ENCODE data around the gene ZNF70.

The ZNF70 gene

GRCh38 chr22:23750714-23751440, at the start of gene ZNF70:
ZNF70 (minus strand) TSS chr22:23751112; CDS start chr22:23745140, 5,972 bp downstream.
- DNase-seq (ENCODE audit: low spot score) = peak; percentile 56

GRCh38 chr22:23796461-23796860, 45.5 kb upstream of the ZNF70 start:
- DNase-seq (ENCODE audit: low spot score) = no peak

- no peak for DNase-seq (ENCODE audit: low spot score)
These were observed 42.4 kb upstream of the ZNF70 start for GRCh38 chr22:23793326-23793725.

- no peak for DNase-seq (ENCODE audit: low spot score)
These were observed 41.1 kb upstream of the ZNF70 start for GRCh38 chr22:23791738-23792645.

- DNase-seq (ENCODE audit: low spot score) = no peak
These were observed 40.2 kb upstream of the ZNF70 start for GRCh38 chr22:23790819-23791737.

GRCh38 chr22:23789638-23790037, 38.7 kb upstream of the ZNF70 start:
- peak; percentile 51 for DNase-seq (ENCODE audit: low spot score)

GRCh38 chr22:23789121-23789520, 38.2 kb upstream of the ZNF70 start:
- DNase-seq (ENCODE audit: low spot score) = no peak

GRCh38 chr22:23787910-23788309, 37.0 kb upstream of the ZNF70 start:
- no peak for DNase-seq (ENCODE audit: low spot score)

- DNase-seq (ENCODE audit: low spot score) = no peak
These were observed 36.6 kb upstream of the ZNF70 start for GRCh38 chr22:23787600-23787896.

GRCh38 chr22:23786752-23787599, 36.1 kb upstream of the ZNF70 start, which contains the start of gene SMARCB1:
SMARCB1 (plus strand) TSS chr22:23786966; CDS start chr22:23787170, 204 bp downstream.
- DNase-seq (ENCODE audit: low spot score) = peak; percentile 83

GRCh38 chr22:23786261-23786710, 35.4 kb upstream of the ZNF70 start:
- no peak for DNase-seq (ENCODE audit: low spot score)

GRCh38 chr22:23784215-23784732, 33.4 kb upstream of the ZNF70 start:
- DNase-seq (ENCODE audit: low spot score) = no peak

- DNase-seq (ENCODE audit: low spot score) = no peak
These were observed 32.6 kb upstream of the ZNF70 start for GRCh38 chr22:23783265-23784150.

GRCh38 chr22:23782703-23783102, 31.8 kb upstream of the ZNF70 start:
- DNase-seq (ENCODE audit: low spot score) = no peak

GRCh38 chr22:23782252-23782651, 31.3 kb upstream of the ZNF70 start:
- DNase-seq (ENCODE audit: low spot score) = no peak

- DNase-seq (ENCODE audit: low spot score) = peak; percentile 33
These were observed 30.7 kb upstream of the ZNF70 start for GRCh38 chr22:23781511-23782183.

- peak; percentile 93 for DNase-seq (ENCODE audit: low spot score)
These were observed 30.2 kb upstream of the ZNF70 start for GRCh38 chr22:23781065-23781464.

GRCh38 chr22:23780146-23780748, 29.3 kb upstream of the ZNF70 start:
- no peak for DNase-seq (ENCODE audit: low spot score)

- no peak for DNase-seq (ENCODE audit: low spot score)
These were observed 28.8 kb upstream of the ZNF70 start for GRCh38 chr22:23779731-23780130.

All from pons (tissue), 1 donor.